ENCODE results near the gene GATB.

The GATB gene

GRCh38 chr4:151760712-151761661, at the start of gene GATB:
GATB (minus strand) TSS chr4:151761007; CDS start chr4:151760982, 25 bp downstream.
- DNase-seq: peak; percentile 97

GRCh38 chr4:151810476-151810875, 49.7 kb upstream of the GATB start:
- no peak for DNase-seq

- DNase-seq: no peak
Observed at GRCh38 chr4:151809716-151810115, 48.9 kb upstream of the GATB start.

- DNase-seq: no peak
Observed at GRCh38 chr4:151808542-151808941, 47.7 kb upstream of the GATB start.

GRCh38 chr4:151808120-151808529, 47.3 kb upstream of the GATB start:
- DNase-seq: no peak

- no peak for DNase-seq
Observed at GRCh38 chr4:151807220-151807619, 46.4 kb upstream of the GATB start.

GRCh38 chr4:151806511-151806927, 45.7 kb upstream of the GATB start:
- no peak for DNase-seq

- DNase-seq: no peak
Observed at GRCh38 chr4:151804821-151805220, 44.0 kb upstream of the GATB start.

GRCh38 chr4:151804086-151804630, 43.4 kb upstream of the GATB start:
- DNase-seq: no peak

- no peak for DNase-seq
Observed at GRCh38 chr4:151803246-151803645, 42.4 kb upstream of the GATB start.

- DNase-seq: peak; percentile 65
Observed at GRCh38 chr4:151801547-151802516, 41.0 kb upstream of the GATB start.

GRCh38 chr4:151799417-151800012, 38.7 kb upstream of the GATB start:
- no peak for DNase-seq

GRCh38 chr4:151798678-151799416, 38.0 kb upstream of the GATB start:
- DNase-seq: no peak

- DNase-seq: no peak
Observed at GRCh38 chr4:151797853-151798252, 37.0 kb upstream of the GATB start.

- no peak for DNase-seq
Observed at GRCh38 chr4:151797131-151797530, 36.3 kb upstream of the GATB start.

- no peak for DNase-seq
Observed at GRCh38 chr4:151796106-151796505, 35.3 kb upstream of the GATB start.

GRCh38 chr4:151792995-151793394, 32.2 kb upstream of the GATB start:
- no peak for DNase-seq

- no peak for DNase-seq
Observed at GRCh38 chr4:151792530-151792929, 31.7 kb upstream of the GATB start.

GRCh38 chr4:151788021-151788420, 27.2 kb upstream of the GATB start:
- no peak for DNase-seq

- DNase-seq: no peak
Observed at GRCh38 chr4:151786158-151786495, 25.3 kb upstream of the GATB start.

GRCh38 chr4:151785484-151786157, 24.8 kb upstream of the GATB start:
- DNase-seq: no peak
